GM19025 (cell line): ENCODE results near the gene SEC16A.

Source experiments
- ATAC-seq: cut with Tn5 transposase; IDR thresholded peaks from one replicate; pipeline ENCODE4 v1.9.1; 2021; ENCODE audit warnings: mild to moderate bottlenecking, low read depth, moderate library complexity; ENCODE audit not compliant: unreplicated experiment

SEC16A gene

GRCh38 chr9:136518623-136519022 is 35.8 kb upstream of the SEC16A start:
- ATAC-seq = no peak

GRCh38 chr9:136517950-136518349 is 35.1 kb upstream of the SEC16A start:
- ATAC-seq = no peak

GRCh38 chr9:136517012-136517743 is 34.3 kb upstream of the SEC16A start:
- no peak for ATAC-seq

- ATAC-seq = no peak
Measured at GRCh38 chr9:136516191-136516654, 33.4 kb upstream of the SEC16A start.

GRCh38 chr9:136515276-136515675 is 32.4 kb upstream of the SEC16A start:
- ATAC-seq = no peak

- no peak for ATAC-seq
Measured at GRCh38 chr9:136514022-136514714, 31.3 kb upstream of the SEC16A start.

GRCh38 chr9:136513191-136513590 is 30.4 kb upstream of the SEC16A start:
- ATAC-seq = no peak

GRCh38 chr9:136512651-136513071 is 29.8 kb upstream of the SEC16A start:
- no peak for ATAC-seq

GRCh38 chr9:136511670-136512592 is 29.1 kb upstream of the SEC16A start:
- ATAC-seq = no peak

GRCh38 chr9:136511144-136511669 is 28.4 kb upstream of the SEC16A start:
- ATAC-seq = no peak

GRCh38 chr9:136510561-136510960 is 27.7 kb upstream of the SEC16A start:
- no peak for ATAC-seq

GRCh38 chr9:136509549-136509948 is 26.7 kb upstream of the SEC16A start:
- no peak for ATAC-seq

- ATAC-seq = no peak
Measured at GRCh38 chr9:136508729-136509500, 26.1 kb upstream of the SEC16A start.

GRCh38 chr9:136507992-136508375 is 25.1 kb upstream of the SEC16A start:
- no peak for ATAC-seq

GRCh38 chr9:136507221-136507991 is 24.6 kb upstream of the SEC16A start:
- no peak for ATAC-seq

- ATAC-seq = no peak
Measured at GRCh38 chr9:136506425-136506824, 23.6 kb upstream of the SEC16A start.

GRCh38 chr9:136505406-136506403 is 22.9 kb upstream of the SEC16A start:
- ATAC-seq = no peak
